HepG2 (cell line): ENCODE data around the gene C1QTNF6. TPM values are rescaled to one million over a fixed set of nuclear protein-coding genes. Genes with fewer than 3 reads are reported as not detected.
A peak's percentile ranks its signal among the peaks of the same experiment; 100 is the strongest.

ENCODE experiments used
- BCL6 ChIP-seq: IDR thresholded peaks from 2 replicates; pipeline ENCODE4 v1.6.1; 2016; ENCODE audit warnings: missing genetic modification reagents, missing compliant biosample characterization
- MIER3 ChIP-seq: IDR thresholded peaks from 2 replicates; pipeline ENCODE4 v1.6.1; 2016; ENCODE audit warnings: missing compliant biosample characterization, borderline replicate concordance
- NCOR1 ChIP-seq: fragments of 200-600 bp; sonication (generic); IDR thresholded peaks from 2 replicates; pipeline ENCODE4 v1.7.0; 2017; ENCODE audit warnings: antibody characterized with exemption, low read length, borderline replicate concordance
- NRL ChIP-seq: sonication (generic); formaldehyde crosslinking; IDR thresholded peaks from 2 replicates; pipeline ENCODE4 v1.5.0; 2020; ENCODE audit warnings: missing genetic modification reagents, mild to moderate bottlenecking, moderate library complexity, borderline replicate concordance
- POLR2A ChIP-seq, 2 experiments: IDR thresholded peaks; 2 replicates each; pipeline ENCODE4 v1.6.1; 2011; ENCODE audit warnings: low read depth in 2 of 2, low read length in 2 of 2, mild to moderate bottlenecking in 1 of 2, moderate library complexity in 1 of 2; ENCODE audit not compliant: insufficient read depth in 1 of 2
- RCOR2 ChIP-seq: IDR thresholded peaks from 2 replicates; pipeline ENCODE4 v1.6.1; 2016; ENCODE audit warnings: missing biosample characterization, missing genetic modification reagents
- REST ChIP-seq, 2 experiments: IDR thresholded peaks; 2 replicates each; pipeline ENCODE4 v1.6.1; 2011 to 2012; ENCODE audit warnings: low read length in 2 of 2, borderline replicate concordance in 1 of 2, low read depth in 1 of 2, mild to moderate bottlenecking in 1 of 2, moderate library complexity in 1 of 2
- SP140L ChIP-seq: sonication (generic); formaldehyde crosslinking; IDR thresholded peaks from 2 replicates; pipeline ENCODE4 v1.4.0; 2020; ENCODE audit warnings: missing genetic modification reagents, borderline replicate concordance
- ZFP82 ChIP-seq: sonication (generic); formaldehyde crosslinking; IDR thresholded peaks from 2 replicates; pipeline ENCODE4 v1.5.1; 2020; ENCODE audit warnings: mild to moderate bottlenecking, missing genetic modification reagents, borderline replicate concordance
- ZFP90 ChIP-seq: sonication (generic); formaldehyde crosslinking; IDR thresholded peaks from 2 replicates; pipeline ENCODE4 v1.8.0; 2022; ENCODE audit warnings: missing genetic modification reagents, mild to moderate bottlenecking, inconsistent platforms, borderline replicate concordance
- polyA plus RNA-seq, 8 experiments: library from polyadenylated mRNA; depleted of rRNA in 3 of 8; stranded (reverse) in 7 of 8; unstranded in 1 of 8; fragments of >200 nt; fragmentation: Illumina TruSeq in 4 of 8; extraction: Trizol in 4 of 8; gene quantifications; 2 replicates each; pipeline versions ENCODE4 v1.2.1 to v1.2.3, GENCODE V29; 2011 to 2016; ENCODE audit warnings: low read depth in 4 of 8, missing spikeins in 1 of 8, mixed read lengths in 1 of 8; ENCODE audit not compliant: insufficient read depth in 1 of 8
- total RNA-seq, 5 experiments: library from RNA; depleted of rRNA; stranded (reverse); fragments of >200 nt; fragmentation: Illumina TruSeq; extraction: Trizol; gene quantifications; 2 replicates each; pipeline ENCODE4 v1.2.3, GENCODE V29; 2016; ENCODE audit warnings: low read depth in 1 of 5
- TF ChIP-seq, protein P1 (sequence below): IDR thresholded peaks from 2 replicates; pipeline ENCODE4 v1.6.1; 2018; ENCODE audit warnings: missing genetic modification reagents
- TF ChIP-seq, protein P2 (sequence below): sonication (generic); formaldehyde crosslinking; IDR thresholded peaks from 2 replicates; pipeline ENCODE4 v1.5.1; 2020; ENCODE audit warnings: missing genetic modification reagents, mild to moderate bottlenecking, borderline replicate concordance
- TF ChIP-seq, protein P3 (sequence below): sonication (generic); formaldehyde crosslinking; IDR thresholded peaks from 2 replicates; pipeline ENCODE4 v1.4.0; 2020; ENCODE audit warnings: missing genetic modification reagents

The C1QTNF6 gene
- total and polyA plus RNA-seq, 2 of the 13 experiments (the other 11 are each of a cell fraction or from before 2014, with no cell fraction given): 2.7 to 6.9 TPM

DNA sequence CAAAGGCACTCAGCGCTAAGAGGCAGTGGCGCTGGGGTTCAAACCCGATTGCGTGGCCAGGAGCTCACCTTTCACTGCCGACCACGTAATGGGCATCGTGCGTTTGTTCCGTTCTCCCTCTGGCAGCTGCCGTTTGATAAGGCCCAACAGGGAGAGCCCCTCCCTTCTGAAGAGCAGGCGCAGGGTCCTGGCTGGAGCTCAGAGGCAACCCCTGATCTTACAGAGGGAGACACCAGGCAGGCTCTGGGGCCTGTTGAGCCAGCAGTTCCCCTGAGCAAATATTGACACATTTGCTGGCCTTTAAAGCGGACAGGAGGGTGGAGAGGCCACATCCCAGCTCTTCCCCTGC lies 11.7 kb upstream of the C1QTNF6 start (continued):
- TF ChIP-seq, protein P1, sequence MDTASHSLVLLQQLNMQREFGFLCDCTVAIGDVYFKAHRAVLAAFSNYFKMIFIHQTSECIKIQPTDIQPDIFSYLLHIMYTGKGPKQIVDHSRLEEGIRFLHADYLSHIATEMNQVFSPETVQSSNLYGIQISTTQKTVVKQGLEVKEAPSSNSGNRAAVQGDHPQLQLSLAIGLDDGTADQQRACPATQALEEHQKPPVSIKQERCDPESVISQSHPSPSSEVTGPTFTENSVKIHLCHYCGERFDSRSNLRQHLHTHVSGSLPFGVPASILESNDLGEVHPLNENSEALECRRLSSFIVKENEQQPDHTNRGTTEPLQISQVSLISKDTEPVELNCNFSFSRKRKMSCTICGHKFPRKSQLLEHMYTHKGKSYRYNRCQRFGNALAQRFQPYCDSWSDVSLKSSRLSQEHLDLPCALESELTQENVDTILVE: peak; percentile 37; the same call in 1 of the 2 replicates
- TF ChIP-seq NCOR1 (no peak), RCOR2 (CRISPR knock-in tag) (no peak), BCL6 (no peak), MIER3 (CRISPR knock-in tag) (no peak), NRL (CRISPR knock-in tag) (0 out of 2 replicates have a peak, but pooled peaks have one; percentile 30), ZFP82 (CRISPR knock-in tag) (no peak), POLR2A (IDR thresholded peaks at IDR 0.05; ENCODE audit: insufficient read depth in 1 of 2, low read depth in 2 of 2, low read length in 2 of 2) (peak in 1 of 2 experiments; percentile 64; a peak in 3 of 4 replicates), SP140L (CRISPR knock-in tag) (no peak), ZFP90 (CRISPR knock-in tag) (no peak), REST (IDR thresholded peaks at IDR 0.05; ENCODE audit: borderline replicate concordance in 1 of 2, low read depth in 1 of 2, low read length in 2 of 2) (no peak)
- TF ChIP-seq, protein P2, sequence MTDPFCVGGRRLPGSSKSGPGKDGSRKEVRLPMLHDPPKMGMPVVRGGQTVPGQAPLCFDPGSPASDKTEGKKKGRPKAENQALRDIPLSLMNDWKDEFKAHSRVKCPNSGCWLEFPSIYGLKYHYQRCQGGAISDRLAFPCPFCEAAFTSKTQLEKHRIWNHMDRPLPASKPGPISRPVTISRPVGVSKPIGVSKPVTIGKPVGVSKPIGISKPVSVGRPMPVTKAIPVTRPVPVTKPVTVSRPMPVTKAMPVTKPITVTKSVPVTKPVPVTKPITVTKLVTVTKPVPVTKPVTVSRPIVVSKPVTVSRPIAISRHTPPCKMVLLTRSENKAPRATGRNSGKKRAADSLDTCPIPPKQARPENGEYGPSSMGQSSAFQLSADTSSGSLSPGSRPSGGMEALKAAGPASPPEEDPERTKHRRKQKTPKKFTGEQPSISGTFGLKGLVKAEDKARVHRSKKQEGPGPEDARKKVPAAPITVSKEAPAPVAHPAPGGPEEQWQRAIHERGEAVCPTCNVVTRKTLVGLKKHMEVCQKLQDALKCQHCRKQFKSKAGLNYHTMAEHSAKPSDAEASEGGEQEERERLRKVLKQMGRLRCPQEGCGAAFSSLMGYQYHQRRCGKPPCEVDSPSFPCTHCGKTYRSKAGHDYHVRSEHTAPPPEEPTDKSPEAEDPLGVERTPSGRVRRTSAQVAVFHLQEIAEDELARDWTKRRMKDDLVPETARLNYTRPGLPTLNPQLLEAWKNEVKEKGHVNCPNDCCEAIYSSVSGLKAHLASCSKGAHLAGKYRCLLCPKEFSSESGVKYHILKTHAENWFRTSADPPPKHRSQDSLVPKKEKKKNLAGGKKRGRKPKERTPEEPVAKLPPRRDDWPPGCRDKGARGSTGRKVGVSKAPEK: no peak
- TF ChIP-seq, protein P3, sequence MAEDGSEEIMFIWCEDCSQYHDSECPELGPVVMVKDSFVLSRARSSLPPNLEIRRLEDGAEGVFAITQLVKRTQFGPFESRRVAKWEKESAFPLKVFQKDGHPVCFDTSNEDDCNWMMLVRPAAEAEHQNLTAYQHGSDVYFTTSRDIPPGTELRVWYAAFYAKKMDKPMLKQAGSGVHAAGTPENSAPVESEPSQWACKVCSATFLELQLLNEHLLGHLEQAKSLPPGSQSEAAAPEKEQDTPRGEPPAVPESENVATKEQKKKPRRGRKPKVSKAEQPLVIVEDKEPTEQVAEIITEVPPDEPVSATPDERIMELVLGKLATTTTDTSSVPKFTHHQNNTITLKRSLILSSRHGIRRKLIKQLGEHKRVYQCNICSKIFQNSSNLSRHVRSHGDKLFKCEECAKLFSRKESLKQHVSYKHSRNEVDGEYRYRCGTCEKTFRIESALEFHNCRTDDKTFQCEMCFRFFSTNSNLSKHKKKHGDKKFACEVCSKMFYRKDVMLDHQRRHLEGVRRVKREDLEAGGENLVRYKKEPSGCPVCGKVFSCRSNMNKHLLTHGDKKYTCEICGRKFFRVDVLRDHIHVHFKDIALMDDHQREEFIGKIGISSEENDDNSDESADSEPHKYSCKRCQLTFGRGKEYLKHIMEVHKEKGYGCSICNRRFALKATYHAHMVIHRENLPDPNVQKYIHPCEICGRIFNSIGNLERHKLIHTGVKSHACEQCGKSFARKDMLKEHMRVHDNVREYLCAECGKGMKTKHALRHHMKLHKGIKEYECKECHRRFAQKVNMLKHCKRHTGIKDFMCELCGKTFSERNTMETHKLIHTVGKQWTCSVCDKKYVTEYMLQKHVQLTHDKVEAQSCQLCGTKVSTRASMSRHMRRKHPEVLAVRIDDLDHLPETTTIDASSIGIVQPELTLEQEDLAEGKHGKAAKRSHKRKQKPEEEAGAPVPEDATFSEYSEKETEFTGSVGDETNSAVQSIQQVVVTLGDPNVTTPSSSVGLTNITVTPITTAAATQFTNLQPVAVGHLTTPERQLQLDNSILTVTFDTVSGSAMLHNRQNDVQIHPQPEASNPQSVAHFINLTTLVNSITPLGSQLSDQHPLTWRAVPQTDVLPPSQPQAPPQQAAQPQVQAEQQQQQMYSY (CRISPR knock-in tag): no peak
